A549 treated with RU486 at 1 μM for 4 hours (cell line): ENCODE measurements around the gene EXOG. TPM values are rescaled to one million over a fixed set of nuclear protein-coding genes. Genes with fewer than 3 reads are reported as not detected.

Experiments
- total RNA-seq: library from RNA; stranded (reverse); fragments of 200-300 nt; extraction: Qiagen RNA extraction; gene quantifications from 5 replicates; pipeline ENCODE4 v1.2.3, GENCODE V29; 2022; ENCODE audit warnings: low read depth

Gene EXOG
- 10.9 to 18.6 TPM (median 12.8 TPM) in 5 replicates for total RNA-seq

DNA sequence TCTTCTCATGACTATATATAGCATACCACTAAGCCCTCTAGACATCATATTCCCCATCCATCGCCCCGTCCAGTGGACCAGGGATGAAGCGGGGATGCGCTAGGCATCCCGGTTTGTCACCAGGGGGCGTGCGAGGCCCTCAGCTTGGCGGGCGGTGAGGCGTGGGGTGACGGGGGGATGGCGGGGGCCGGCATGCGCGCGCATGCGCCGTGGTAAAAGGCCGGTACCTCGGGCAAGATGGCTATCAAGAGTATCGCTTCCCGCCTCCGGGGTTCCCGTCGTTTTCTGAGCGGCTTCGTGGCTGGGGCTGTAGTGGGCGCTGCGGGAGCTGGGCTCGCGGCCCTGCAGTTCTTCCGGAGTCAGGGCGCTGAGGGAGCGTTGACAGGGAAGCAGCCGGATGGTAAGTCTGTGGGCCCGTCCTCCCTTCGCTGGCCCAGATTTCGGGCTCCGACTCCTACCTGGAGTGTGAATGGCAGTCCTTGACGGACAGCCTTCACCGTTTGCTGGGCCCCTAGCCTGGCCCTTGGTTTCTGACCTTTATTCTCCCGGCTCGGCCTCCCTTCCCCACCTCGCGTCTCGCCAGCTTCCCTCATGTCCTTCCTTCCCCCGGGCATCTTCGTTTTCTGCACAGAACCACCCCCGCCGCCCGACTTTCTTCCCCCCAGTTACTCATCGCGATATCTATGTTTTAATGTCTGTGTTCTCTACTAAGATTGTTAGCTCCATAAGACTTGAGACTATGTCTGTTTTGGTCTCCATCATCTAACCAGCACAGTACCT, at the start of gene EXOG:
TSS of gene EXOG (plus strand) at position 210 of the 780 bp plus-strand sequence. CDS start at position 238, 28 bp downstream.

GRCh38 chr3:38453075-38453912, 42.8 kb upstream of the EXOG start, which contains the start of gene ACVR2B:
TSS of gene ACVR2B (plus strand) at chr3:38453890. CDS start at chr3:38454323, 433 bp downstream.

Other genes with a start within 250 kb of the EXOG start
- 0.06 TPM in 1 of 5 replicates, not detected in the others for gene SLC22A13, start 230.5 kb upstream of the EXOG start, total RNA-seq
- 0.11 TPM in 1 of 5 replicates, not detected in the others for gene SLC22A14, start 214.0 kb upstream of the EXOG start, total RNA-seq
- 3.6 to 4.6 TPM (median 4.0 TPM) in 5 replicates for gene XYLB, start 149.6 kb upstream of the EXOG start, total RNA-seq
- 1.8 to 3.2 TPM (median 3.0 TPM) in 5 replicates for gene ACVR2B, start 42.5 kb upstream of the EXOG start, total RNA-seq
- gene SCN5A, start 153.3 kb downstream of the EXOG start, total RNA-seq: 0.63 to 1.7 TPM (median 0.90 TPM) in 5 replicates